Islet of Langerhans (tissue), 1 donor: ENCODE measurements around the gene GABRG3.
"Not testable (repeated sequence)": the region's sequence is repeated elsewhere in the genome, so short reads cannot be mapped to it uniquely, and the experiment has no call there.

Experiments
- FAIRE-seq: peaks from one replicate; lab custom pipeline; 2011; peaks lifted over from hg19 to GRCh38; lab: Jason Lieb, UNC

Gene GABRG3

DNA sequence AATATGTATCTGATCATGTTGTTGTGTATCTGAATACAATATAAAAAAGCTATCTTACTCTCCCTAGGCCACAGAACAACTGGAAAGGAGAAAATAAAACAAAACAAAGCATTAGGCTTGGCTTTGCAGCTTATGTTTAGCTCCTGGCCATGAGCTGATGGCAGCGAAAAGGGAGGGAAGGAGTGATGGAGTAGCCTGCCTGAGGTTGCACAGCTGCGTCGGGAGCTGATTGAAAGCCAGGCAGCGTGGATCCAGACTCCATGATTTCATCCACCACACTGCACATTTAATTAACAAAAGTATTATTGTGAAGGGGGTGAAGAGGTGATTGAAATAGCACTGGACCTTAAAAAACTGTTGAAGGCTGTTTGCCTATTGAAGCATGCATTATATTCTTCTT, 212.2 kb downstream of the GABRG3 start:
- FAIRE-seq = no peak

DNA sequence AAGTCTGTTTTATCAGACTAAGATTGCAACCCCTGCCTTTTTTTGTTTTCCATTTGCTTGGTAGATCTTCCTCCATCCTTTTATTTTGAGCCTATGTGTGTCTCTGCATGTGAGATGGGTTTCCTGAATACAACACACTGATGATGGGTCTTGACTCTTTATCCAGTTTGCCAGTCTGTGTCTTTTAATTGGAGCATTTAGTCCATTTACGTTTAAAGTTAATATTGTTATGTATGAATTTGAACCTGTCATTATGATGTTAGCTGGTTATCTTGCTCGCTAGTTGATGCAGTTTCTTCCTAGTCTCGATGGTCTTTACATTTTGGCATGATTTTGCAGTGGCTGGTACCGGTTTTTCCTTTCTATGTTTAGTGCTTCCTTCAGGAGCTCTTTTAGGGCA, 220.5 kb downstream of the GABRG3 start:
- FAIRE-seq = not testable (repeated sequence)

DNA sequence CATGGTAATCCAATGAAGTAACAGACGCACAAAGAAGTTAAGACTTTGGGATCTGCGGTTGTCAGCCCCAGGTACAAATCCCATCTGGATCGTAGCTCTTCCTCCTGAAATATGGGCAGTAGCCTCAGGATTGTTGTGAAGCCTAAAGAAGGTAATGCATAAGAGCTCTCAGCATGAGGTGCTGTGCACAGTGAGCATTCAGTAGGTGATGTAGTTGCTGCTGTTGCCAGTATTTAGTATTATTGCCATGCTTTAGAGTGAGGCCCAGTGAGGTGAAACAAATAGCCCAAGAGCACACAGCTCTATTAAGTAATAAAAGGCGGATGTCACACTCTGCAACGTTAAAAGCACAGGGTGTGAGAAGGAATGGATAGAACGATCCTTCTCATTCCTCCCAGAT, 225.7 kb downstream of the GABRG3 start:
- no peak for FAIRE-seq

- no peak for FAIRE-seq
Measured at GRCh38 chr15:27201425-27201824, 230.4 kb downstream of the GABRG3 start.

DNA sequence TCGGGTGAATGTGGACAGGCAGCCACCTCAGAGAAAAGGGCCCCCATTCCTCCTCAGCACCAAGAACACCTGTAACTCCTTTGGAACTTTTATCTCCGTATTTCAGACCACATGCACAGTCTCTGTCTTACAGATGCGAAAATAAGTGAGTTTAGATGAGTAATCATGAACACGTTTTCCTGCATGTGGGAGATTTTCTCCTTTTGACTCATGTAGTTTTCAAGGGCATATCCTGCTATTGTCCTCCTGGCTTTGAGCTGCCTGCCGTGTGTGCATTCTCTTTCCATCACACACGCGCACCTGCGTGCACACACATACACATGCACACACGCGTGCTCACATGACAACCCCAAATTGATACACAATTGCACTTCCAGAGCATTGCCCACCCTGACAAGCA, 239.2 kb downstream of the GABRG3 start:
- no peak for FAIRE-seq

DNA sequence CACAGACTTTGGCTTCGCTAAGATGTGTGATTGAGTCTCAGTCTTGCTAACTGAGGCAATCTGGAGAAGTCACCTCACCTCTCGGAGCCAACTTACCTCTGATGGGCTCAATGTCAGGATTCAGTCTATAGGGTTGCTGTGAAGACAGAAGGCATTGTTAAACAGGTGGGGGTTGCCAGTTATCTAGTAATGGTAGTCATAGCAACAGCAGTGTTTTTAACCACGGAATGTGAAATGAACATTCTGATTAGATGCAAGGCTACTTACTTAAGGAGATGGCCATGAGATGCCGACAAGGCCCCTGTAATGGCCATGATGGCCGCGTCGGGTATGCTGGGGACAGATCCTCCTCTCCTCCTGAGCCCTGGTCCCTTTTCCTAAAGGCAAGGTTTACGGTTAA, 243.1 kb downstream of the GABRG3 start:
- FAIRE-seq = no peak

DNA sequence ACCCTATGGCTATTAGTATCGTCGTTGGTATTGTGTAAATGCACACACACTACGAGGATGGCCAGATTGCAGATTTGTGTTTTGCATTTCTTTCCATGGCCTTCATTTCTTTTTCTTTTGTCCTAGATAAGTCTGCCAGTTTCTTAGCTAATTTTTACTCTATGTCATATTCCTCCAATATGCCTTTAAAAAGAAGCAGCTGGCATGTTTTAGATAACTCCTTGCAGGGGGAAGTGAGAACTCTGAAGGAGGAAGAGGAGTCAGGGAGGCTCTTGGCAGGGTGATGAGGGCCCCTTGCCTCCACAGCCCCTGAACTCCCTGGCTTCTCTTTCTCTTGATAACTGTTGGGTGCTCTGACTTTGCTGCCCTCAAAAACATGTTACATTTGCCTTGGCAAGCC, 244.0 kb downstream of the GABRG3 start:
- no peak for FAIRE-seq

- no peak for FAIRE-seq
Measured at GRCh38 chr15:27218426-27218825, 247.4 kb downstream of the GABRG3 start.

- FAIRE-seq = no peak
Measured at GRCh38 chr15:27219636-27220035, 248.7 kb downstream of the GABRG3 start.

DNA sequence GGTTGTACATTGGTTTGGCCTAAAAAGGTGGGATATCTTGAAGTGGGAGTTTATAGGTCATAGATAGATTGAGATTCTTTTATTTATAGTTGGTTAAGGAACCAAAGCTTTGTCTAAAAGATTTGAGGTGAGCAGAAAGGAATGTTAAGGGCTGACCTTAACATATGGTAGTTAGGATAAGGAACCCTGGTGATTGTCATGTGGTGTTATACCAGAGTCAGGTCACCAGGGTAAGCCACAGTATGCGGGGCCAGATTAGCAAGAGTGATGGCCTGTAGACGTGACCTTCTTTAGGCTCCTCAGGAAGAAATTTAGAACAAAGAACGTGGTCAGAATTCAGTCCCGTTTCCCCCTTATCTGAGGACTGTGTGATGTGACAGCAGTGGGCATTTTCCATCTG, 249.2 kb downstream of the GABRG3 start:
- FAIRE-seq = no peak

- no peak for FAIRE-seq
Measured at GRCh38 chr15:27222479-27222878, 251.5 kb downstream of the GABRG3 start.

DNA sequence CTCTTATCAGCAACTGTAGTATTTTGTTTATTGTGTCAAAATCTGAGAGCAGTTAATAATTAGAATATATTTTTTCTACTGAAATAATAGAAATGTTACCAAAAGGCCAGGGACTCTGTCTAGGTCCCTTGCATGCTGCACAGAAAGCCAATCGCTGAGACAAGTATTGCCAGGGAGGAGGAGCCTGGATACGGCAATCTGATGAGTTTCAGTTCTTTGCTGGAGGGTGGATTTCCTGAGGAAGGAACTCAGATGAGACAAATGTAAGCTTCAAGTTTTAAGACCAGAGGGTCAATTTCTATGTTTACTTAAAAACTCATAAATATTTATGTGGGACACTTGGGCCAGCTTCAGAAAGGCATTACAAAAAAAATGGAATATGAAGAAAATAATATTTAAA, 252.2 kb downstream of the GABRG3 start:
- no peak for FAIRE-seq

- FAIRE-seq = no peak
Measured at GRCh38 chr15:27231811-27232210, 260.8 kb downstream of the GABRG3 start.

- FAIRE-seq = no peak
Measured at GRCh38 chr15:27232876-27233275, 261.9 kb downstream of the GABRG3 start.

GRCh38 chr15:27234593-27234992, 263.6 kb downstream of the GABRG3 start:
- FAIRE-seq = no peak

DNA sequence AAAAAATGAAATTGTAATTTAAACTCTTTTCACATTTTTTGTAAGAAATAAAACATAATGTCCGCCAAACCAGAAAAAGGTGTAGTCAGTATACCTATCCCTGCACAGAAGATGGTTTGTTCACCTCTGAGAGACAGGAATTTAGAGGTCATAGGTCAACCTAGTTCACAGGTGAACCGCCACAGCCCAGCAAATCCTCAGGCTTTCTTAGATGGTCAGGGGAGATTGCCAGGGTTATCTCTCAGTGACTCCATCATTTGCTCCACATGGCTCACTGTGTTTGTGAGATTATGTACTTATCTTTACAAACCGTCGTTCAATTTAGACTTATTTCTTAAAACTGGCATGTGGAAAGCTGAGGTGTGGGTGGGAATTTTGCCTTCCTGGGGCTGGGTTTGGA, 264.2 kb downstream of the GABRG3 start:
- no peak for FAIRE-seq

GRCh38 chr15:27235681-27236080, 264.7 kb downstream of the GABRG3 start:
- FAIRE-seq = no peak

DNA sequence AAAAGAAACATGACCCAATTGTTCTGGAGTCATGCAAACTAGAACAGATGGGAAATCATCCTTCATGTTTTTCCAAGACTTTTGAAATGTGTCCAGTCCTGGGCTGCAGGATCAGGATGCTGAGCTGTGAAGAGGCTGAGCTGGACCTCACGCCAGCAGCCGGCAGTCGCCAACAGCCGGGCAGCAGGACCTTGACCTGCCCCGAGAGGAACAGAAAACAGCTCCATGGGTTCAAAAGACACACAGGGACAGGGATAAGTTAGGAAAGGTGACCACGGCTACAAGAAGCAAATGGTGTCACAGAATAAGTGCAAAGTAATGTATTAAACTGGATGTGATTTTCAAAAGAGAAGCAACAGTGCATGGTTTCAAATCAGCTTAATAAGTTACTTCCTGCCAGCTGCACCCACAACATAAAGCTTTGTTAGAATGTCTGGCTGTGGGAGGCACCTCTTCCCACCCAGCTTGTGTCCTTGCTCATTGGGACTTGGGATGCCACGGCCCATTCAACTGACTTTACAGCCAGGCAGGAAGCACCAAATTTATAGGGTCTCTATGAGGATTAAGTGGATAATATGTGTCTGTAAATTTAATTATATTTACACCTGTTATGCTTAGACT, 266.4 kb downstream of the GABRG3 start:
- no peak for FAIRE-seq

DNA sequence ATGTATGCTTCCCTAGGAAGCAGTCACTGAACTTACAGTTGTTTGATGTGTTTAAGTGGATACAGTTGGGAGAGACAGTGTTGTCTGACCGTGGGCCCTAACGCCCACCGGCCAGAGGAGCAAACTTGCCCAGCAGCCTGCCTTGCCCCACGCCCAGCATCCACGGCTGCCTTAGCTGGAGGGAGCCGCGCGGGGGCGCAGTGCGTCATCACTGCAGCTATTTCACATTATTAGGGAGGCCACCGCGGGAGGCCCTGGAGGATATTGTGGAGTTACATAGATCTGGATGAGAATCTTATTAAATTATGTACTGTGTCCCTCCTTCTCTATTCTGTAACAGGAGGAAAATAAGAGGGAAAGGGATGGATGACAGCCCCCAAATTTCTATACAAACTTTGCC, 267.2 kb downstream of the GABRG3 start:
- FAIRE-seq = no peak

GRCh38 chr15:27238707-27239423, 267.9 kb downstream of the GABRG3 start:
- FAIRE-seq = no peak

- FAIRE-seq = no peak
Measured at GRCh38 chr15:27241943-27242342, 271.0 kb downstream of the GABRG3 start.

- no peak for FAIRE-seq
Measured at GRCh38 chr15:27244047-27244446, 273.1 kb downstream of the GABRG3 start.

DNA sequence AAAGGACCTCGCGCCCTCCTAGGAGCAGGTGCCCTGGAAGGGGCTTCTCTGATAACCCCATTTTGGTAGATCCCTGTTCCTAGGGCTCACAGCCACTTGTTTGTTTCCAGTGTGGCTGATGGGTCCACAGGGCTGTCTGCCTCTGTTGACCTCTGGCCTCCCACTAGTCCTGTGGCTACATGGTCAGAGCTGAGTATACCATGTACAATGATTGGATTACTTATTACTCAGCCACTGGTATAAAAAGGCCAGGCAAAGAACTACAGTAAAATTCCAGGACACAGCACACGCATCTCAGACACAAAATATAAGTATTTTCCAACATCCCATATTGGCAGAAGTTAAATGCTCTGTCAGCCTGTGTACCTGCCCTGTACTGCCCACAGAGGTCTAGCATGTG, 277.3 kb downstream of the GABRG3 start:
- FAIRE-seq = no peak

- no peak for FAIRE-seq
Measured at GRCh38 chr15:27249046-27249759, 278.2 kb downstream of the GABRG3 start.
